Testis (tissue), 3 donors: ENCODE measurements around the gene SPAG5. TPM values are rescaled to one million over a fixed set of nuclear protein-coding genes. Genes with fewer than 3 reads are reported as not detected.

Experiments used
- DNase-seq: peaks from one replicate; pipeline ENCODE4 v3.0.0-alpha.2; 2019
- H3K27ac ChIP-seq, 2 donors: fragments of 200-600 bp; sonication (generic); one replicate each; pipeline ENCODE4 v1.5.1; 2019
- H3K27me3 ChIP-seq: fragments of 200-600 bp; sonication (generic); one replicate; pipeline ENCODE4 v1.5.1; 2019
- H3K36me3 ChIP-seq: fragments of 200-600 bp; sonication (generic); one replicate; pipeline ENCODE4 v1.5.1; 2017; ENCODE audit warnings: low read depth; ENCODE audit errors: missing control alignments
- H3K4me1 ChIP-seq: fragments of 200-600 bp; sonication (generic); one replicate; pipeline ENCODE4 v1.5.1; 2019
- H3K4me3 ChIP-seq, 2 donors: fragments of 200-600 bp; sonication (generic); one replicate each; pipeline ENCODE4 v1.5.1; 2017 to 2019
- H3K9me3 ChIP-seq: fragments of 200-600 bp; sonication (generic); one replicate; pipeline ENCODE4 v1.5.1; 2017
- POLR2A ChIP-seq: fragments of 450-650 bp; IDR thresholded peaks from one replicate; pipeline ENCODE4 v1.6.1; 2017; ENCODE audit warnings: antibody characterized with exemption, mild to moderate bottlenecking, moderate library complexity
- WGBS, 2 donors: methylation state at CpG; one replicate each; pipeline ENCODE4 v1.1.5; 2018; 5-methylcytosine and 5-hydroxymethylcytosine counted together
- intact Hi-C: fragments of 100-400 bp; cut with DNase I; formaldehyde crosslinking; loops from one replicate; pipeline ENCODE4 v1.15.1; 2023; ENCODE audit warnings: low total_unique reads
- polyA plus RNA-seq: library from polyadenylated mRNA; stranded (reverse); fragments of 350-450 nt; fragmentation: Illumina TruSeq; extraction: RNeasy Lipid Tissue Mini Kit (QIAGEN cat#74804); gene quantifications from one replicate; pipeline ENCODE4 v1.2.3, GENCODE V29; 2014; ENCODE audit warnings: low read depth, low replicate concordance; ENCODE audit not compliant: insufficient read depth
- total RNA-seq, 2 donors: library from RNA; depleted of rRNA; stranded (reverse); fragments of >200 nt; gene quantifications; one replicate each; pipeline ENCODE4 v1.2.3, GENCODE V29; 2016
- TF ChIP-seq, protein P1 (sequence below), 3 experiments: fragments of 450-650 bp in 2 of 3; fragments of 200-600 bp in 1 of 3; sonication (generic) in 1 of 3; IDR thresholded peaks; one replicate each; pipeline ENCODE4 v1.5.1; 2016 to 2019; ENCODE audit warnings: antibody characterized with exemption in 3 of 3, mild to moderate bottlenecking in 2 of 3, moderate library complexity in 1 of 3

Gene SPAG5
- total and polyA plus RNA-seq, 3 donors from 2014 or later, result 79.4 to 232 (median 116) TPM

DNA sequence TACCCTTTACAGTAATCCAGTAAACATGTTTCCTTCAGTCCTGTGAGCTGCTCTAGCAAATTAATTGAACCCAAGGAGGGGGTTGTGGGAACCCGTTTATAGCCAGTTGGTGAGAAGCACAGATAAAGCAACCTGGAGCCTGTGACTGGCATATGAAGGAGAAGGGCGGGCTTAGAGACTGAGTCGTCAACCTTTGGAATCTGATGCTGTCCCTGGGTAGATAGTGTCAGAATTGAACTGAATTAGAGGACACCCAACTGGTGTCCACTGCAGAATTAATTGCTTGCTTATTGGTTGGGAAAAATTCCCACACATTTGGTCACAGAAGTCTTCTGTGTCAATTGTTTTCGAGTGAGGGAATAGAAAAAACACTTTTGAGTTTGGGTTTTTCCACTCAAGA lies 28.0 kb upstream of the SPAG5 start:
- H3K4me1 ChIP-seq, result no peaks in the 10 kb centered on the region
- DNase-seq, result no peak
- H3K9me3 ChIP-seq, result no peaks in the 10 kb centered on the region
- H3K27ac ChIP-seq, result no peak overlapping the region
- intact Hi-C loops, result no loop called here
- H3K4me3 ChIP-seq, result no peak overlapping the region
- 89% methylated on average over 4 of the region's 4 CpGs for WGBS, 2 donors
- no peaks in the 10 kb centered on the region for H3K27me3 ChIP-seq
- TF ChIP-seq, protein P1, sequence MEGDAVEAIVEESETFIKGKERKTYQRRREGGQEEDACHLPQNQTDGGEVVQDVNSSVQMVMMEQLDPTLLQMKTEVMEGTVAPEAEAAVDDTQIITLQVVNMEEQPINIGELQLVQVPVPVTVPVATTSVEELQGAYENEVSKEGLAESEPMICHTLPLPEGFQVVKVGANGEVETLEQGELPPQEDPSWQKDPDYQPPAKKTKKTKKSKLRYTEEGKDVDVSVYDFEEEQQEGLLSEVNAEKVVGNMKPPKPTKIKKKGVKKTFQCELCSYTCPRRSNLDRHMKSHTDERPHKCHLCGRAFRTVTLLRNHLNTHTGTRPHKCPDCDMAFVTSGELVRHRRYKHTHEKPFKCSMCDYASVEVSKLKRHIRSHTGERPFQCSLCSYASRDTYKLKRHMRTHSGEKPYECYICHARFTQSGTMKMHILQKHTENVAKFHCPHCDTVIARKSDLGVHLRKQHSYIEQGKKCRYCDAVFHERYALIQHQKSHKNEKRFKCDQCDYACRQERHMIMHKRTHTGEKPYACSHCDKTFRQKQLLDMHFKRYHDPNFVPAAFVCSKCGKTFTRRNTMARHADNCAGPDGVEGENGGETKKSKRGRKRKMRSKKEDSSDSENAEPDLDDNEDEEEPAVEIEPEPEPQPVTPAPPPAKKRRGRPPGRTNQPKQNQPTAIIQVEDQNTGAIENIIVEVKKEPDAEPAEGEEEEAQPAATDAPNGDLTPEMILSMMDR (IDR thresholded peaks at IDR 0.05), result no peak
- TF ChIP-seq POLR2A, result no peak
- H3K36me3 ChIP-seq, result no peaks in the 10 kb centered on the region

DNA sequence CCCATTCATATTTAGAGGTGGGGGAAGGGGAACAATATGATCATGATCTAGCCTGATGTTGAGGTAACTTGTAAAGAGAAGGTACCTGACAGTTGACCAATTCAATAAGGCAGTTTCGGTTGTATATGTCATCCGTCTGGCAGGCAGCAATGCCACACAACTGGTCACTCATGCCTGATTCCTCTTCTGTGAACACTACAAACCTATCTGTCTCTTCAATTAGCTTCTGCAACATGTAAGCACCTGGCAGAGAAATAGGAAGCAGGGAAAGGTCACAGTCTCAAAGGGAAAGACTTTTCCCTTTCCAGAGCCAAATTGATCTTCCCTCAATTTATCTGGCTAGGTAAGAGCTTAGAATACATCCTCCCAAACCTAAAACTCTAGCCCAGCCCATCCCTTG lies 25.3 kb upstream of the SPAG5 start:
- no peaks in the 10 kb centered on the region for H3K36me3 ChIP-seq
- no peak for TF ChIP-seq POLR2A
- TF ChIP-seq, protein P1 (IDR thresholded peaks at IDR 0.05), result no peak
- no peaks in the 10 kb centered on the region for H3K9me3 ChIP-seq
- no peaks in the 10 kb centered on the region for H3K4me1 ChIP-seq
- 90 to 100% methylated on average over 2 of the region's 2 CpGs for WGBS, 2 donors
- H3K27ac ChIP-seq, result peak overlapping the region in 1 of 2 donors; percentile 25
- intact Hi-C loops, result no loop called here
- DNase-seq, result no peak
- H3K27me3 ChIP-seq, result no peaks in the 10 kb centered on the region
- H3K4me3 ChIP-seq, result no peak overlapping the region

DNA sequence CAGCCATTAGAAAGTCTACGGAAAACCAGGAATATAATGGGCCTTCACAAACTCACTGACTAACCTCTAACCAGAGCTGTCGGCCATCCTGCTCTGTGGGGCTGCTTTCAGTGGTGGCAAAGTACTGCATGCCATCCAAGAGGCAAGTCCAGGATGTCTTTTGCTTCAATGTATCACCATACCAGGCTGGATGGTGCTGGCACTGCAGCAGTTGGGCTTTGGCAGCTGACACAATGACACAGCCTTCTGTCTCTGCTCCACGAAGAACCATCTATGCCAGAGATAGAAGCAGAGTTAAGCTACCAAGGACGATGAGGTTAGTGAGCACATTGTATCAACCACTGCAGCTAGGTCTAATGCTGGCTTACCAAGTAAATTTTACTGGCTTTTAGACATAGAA lies 24.9 kb upstream of the SPAG5 start:
- no peak for TF ChIP-seq POLR2A
- TF ChIP-seq, protein P1 (IDR thresholded peaks at IDR 0.05), result no peak
- peak; percentile 72 for DNase-seq
- Histone ChIP-seq H3K9me3 (no peaks in the 10 kb centered on the region), H3K36me3 (no peaks in the 10 kb centered on the region), H3K27me3 (no peaks in the 10 kb centered on the region), H3K27ac (peak overlapping the region in 1 of 2 donors; percentile 25), H3K4me3 (no peak overlapping the region), H3K4me1 (no peaks in the 10 kb centered on the region)
- WGBS, 2 donors, result 66 to 71% methylated on average over 4 of the region's 4 CpGs
- intact Hi-C loops, result no loop called here

DNA sequence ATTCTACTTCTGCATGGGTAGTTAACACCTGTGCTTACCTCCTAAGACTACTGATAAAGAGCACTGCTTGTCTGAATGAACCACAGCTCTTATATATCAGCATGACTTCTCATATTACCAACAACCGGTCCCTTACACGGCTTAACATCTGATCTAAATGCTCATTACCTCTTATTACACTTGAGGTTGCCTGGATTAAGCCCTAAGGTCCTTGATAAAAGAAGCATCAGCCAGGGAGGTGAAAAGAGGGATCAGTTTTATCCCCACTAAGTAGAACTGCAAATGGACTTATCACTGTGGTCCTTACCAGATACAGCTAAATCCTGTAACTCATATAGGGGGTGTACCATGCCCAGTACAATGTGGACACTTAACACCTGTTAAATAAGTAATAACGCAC lies 23.4 kb upstream of the SPAG5 start:
- no peak overlapping the region for H3K4me3 ChIP-seq
- no peaks in the 10 kb centered on the region for H3K36me3 ChIP-seq
- intact Hi-C loops, result no loop called here
- DNase-seq, result no peak
- H3K9me3 ChIP-seq, result no peaks in the 10 kb centered on the region
- no peaks in the 10 kb centered on the region for H3K27me3 ChIP-seq
- TF ChIP-seq POLR2A, result no peak
- TF ChIP-seq, protein P1 (IDR thresholded peaks at IDR 0.05), result no peak
- no peaks in the 10 kb centered on the region for H3K4me1 ChIP-seq
- H3K27ac ChIP-seq, result no peak overlapping the region
- WGBS, 2 donors, result 87 to 91% methylated on average over 3 of the region's 3 CpGs

DNA sequence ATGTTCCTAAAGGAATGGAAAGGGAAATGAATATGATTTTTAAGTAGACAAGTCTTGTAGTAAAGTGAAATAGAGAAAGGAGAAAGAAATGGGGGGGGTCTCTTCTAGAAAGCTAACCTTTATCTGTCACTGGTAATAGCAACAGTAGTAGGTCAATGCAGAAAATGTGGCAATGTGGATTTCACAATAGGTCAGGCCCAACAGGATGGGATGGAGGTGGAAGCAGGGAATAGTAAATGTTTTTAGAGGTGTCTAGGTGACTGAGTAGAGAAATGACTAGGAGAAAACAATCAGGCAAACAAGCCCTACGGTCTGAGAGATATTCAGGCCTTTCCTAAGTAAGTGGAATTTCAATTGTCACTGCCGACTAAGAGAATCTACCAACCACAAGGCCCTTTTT lies 21.2 kb upstream of the SPAG5 start:
- no peaks in the 10 kb centered on the region for H3K36me3 ChIP-seq
- H3K27me3 ChIP-seq, result no peaks in the 10 kb centered on the region
- H3K4me3 ChIP-seq, result no peak overlapping the region
- H3K4me1 ChIP-seq, result no peaks in the 10 kb centered on the region
- no peak for DNase-seq
- TF ChIP-seq, protein P1 (IDR thresholded peaks at IDR 0.05), result no peak
- no peak for TF ChIP-seq POLR2A
- no peaks in the 10 kb centered on the region for H3K9me3 ChIP-seq
- H3K27ac ChIP-seq, result no peak overlapping the region
- WGBS, 2 donors, result 87 to 89% methylated on average over 2 of the region's 2 CpGs
- intact Hi-C loops, result no loop called here
